HG03175 (cell line): ENCODE results near the gene KLHL2.
"Not testable (repeated sequence)": the region's sequence is repeated elsewhere in the genome, so short reads cannot be mapped to it uniquely, and the experiment has no call there.

Source experiments
- ATAC-seq: cut with Tn5 transposase; IDR thresholded peaks from one replicate; pipeline ENCODE4 v1.9.1; 2021; ENCODE audit warnings: mild to moderate bottlenecking, moderate library complexity; ENCODE audit not compliant: unreplicated experiment

Gene KLHL2

DNA sequence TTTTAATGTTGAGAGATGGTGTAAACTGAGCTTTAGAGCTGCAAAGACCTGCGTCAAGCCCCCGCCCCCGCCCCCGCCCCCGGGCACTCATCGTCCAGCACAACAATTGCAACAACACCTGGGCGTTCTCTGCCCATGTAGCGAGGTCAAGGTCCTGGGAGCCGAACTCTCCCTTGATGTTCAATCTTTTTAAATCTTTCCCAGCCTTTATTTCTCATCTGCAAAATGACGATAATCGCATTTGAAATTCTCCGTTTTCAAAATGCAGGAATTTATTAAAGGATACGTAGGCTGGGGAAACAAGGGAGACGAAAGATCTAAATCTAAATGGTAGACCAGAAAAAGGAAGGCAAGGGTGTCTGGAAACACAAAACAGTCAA lies 119.5 kb downstream of the KLHL2 start:
- ATAC-seq: peak; percentile 27

DNA sequence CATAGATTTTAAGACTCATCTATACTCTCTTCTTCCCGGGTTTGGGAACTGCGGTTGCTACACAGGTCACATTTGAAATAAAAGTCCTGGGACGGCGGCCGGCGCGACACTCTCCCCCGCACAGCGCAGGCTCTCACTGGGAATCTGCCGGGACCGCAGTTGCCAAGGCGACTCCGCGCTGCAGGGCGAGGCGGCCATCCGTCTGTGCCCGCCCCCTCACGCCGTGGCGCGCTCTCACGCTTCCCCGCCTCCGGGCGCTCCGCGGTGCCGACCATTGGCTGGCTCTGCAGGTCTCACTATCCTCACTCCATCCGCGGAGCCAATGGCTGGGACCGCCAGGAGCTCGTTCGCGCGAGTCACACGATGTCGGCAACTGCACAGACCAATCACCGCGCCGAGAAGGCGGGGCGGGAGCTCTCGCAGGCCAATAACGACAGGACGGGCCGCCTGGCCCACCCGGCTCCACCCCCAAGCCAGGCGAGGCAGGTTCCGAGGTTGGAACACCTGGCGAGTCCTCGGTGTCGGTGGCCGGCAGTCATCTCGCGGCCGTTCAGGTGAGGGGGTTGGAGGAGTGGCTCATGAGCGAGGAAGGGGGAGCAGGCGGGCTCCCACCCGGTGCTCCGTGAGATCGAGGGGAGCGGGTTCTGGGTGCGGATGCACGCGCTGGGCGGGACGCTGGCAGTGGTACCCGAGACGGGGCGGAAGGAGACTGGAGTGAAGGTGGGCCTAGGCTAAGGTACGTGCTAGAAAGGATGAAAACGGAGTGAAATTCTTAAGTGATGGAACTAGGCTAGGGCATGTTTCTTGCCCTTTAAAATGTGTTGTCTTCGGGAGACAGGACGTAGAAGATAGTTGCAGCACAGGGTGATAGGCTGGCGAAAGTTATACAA lies 120.1 kb downstream of the KLHL2 start, which contains the start of gene MSMO1:
Gene MSMO1, plus strand, starts transcription at position 459 of the 890 bp plus-strand sequence. CDS start 5,702 bp downstream, outside the sequence.
- peak; percentile 97 for ATAC-seq

DNA sequence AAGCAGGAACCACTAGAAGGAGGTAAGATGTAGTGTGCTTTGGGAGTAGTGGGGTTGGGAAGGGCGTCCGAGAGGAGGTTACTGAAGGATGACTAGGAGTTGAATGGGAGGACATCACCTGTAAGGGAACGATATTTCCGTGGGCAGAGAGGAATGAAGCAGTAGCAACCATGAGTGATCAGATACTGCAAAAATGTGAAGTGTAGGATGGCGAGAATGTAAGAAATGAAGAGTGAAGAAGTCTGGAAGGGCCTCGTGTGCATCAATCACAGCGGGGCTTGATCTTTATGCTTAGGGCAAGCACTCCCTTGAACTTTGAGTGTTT lies 120.7 kb downstream of the KLHL2 start:
- ATAC-seq: peak; percentile 0

DNA sequence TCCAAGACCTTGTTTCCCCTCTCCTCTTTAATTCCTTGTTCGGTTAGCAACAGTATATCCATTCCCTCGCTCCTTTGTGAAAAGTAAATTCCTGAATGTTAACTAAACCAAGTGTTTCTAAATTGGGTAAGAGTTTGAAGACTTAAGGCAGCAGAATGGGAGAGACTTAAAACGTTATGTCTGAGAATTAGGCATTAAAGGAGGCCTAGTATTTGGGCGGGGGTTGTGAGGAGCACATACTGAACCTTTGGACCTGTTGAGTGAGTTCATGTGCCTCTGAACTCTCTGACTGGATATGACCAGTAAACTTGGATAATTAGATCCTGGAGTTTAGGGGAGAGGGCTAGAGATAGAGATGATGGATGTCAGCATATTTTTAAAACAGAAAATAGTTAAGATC lies 121.3 kb downstream of the KLHL2 start:
- ATAC-seq: no peak

DNA sequence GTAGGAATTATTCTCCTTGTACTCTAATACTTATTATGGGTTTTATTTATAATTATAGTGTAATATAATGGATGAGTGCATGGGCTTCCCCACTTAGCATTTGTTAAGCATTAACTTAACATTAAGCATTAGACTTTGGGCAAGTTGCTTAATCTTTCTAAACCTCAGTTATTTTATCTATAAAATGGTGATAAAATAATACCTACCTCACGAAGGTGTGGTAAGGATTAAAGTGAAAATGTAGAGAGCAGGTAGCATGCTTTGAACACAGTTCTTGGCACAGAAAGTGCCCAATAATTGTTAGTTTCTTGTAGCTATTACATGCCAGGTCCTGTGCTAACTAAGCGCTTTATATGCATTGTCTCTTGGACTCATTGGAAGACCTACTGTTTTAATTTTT lies 122.7 kb downstream of the KLHL2 start:
- ATAC-seq: no peak

DNA sequence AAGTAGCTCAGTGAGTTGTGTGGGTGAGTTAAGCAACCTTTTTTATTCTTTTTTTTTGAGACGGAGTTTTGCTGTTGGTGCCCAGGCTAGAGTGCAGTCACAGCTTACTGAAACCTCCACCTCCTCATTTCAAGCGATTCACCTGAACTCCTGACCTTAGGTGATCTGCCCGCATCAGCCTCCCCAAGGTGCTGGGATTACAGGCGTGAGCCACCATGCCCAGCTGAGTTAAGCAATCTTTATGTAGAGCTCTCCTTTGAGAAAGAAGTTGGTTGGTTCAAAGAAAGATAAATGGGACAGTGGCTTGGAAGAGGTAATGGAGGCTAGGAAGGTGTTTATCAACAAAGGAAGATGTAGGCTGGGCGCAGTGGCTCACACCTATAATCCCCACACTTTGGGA lies 123.3 kb downstream of the KLHL2 start:
- ATAC-seq: no peak

DNA sequence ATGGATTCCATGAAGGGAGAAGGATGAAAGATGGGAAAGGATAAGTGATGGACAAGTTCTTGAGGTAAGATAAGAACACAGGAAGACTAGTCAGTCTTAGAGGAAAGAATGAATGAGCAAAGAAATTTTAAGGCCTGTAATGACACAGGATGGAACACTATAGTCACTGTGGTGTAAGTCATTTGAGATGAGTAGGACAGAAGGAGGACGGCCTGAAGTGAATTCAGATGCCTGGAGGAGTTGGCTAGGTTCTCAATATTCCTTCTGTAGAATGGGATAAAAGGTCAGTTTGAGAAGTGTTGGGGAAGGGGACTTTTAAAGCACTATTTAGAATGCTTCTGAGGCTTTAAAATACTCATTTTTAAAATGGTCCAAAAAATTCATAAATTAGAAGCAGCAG lies 124.0 kb downstream of the KLHL2 start:
- ATAC-seq: no peak

DNA sequence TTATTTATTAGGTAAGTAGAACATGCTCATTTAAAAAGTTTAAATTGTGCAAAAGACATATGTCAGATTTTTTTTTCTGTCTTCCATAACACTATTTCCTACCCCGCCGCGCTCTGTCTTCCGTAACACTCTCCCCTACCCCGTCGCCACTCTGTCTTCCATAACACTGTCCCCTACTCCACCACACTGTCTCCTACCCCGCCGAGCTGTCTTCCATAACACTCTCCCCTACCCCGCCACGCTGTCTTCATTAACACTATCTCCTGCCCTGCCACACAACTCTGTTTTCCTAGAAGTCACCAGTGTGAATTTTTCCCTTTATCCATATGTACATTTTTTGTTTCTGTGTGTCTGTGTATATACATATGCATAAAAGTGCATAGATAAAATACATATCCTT lies 124.5 kb downstream of the KLHL2 start:
- no peak for ATAC-seq

DNA sequence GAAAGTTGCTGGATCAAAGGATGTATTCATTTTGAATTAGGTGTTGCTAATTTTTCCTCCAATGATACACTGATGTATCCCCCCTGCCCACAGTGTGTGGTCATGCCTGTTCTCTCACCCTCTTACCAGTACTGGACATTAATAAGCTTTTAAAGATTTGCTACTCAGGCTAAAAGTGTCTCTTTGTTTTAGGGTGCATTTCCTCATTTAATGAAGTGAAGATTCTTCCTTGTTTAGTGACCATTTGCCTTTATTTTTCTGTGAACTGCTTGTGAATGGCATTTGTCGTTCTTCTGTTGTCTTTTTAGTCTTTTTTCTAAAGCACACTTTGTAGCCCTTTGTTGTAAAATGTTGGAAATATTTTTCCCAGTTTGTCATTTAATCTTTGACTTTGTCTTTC lies 125.1 kb downstream of the KLHL2 start:
- no peak for ATAC-seq

DNA sequence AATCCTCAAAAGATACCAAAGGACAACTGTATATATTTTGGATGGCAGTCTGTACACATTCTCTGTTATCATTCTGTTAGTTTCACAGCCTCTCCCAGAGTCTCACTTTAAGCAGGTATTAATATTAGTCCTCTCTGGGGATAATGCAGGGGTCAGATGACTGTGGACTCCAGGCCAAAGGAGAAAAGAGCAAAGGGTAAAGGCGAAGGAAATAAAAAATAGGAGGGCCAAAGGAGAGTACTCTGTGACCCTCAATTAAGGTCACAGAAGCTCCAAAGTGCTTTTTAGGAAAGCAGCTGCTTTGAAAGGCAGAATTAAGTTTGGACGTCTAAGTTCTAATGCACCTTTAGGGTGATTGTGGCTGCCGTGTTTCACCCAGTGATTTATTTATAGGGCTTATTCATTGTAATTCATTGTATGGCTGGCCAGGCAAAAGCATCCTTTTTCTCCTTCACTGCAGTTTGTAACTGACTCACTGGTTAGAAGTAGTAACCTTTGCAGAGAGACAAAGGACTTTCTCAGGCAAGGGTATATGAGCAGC lies 127.9 kb downstream of the KLHL2 start:
- ATAC-seq: no peak

DNA sequence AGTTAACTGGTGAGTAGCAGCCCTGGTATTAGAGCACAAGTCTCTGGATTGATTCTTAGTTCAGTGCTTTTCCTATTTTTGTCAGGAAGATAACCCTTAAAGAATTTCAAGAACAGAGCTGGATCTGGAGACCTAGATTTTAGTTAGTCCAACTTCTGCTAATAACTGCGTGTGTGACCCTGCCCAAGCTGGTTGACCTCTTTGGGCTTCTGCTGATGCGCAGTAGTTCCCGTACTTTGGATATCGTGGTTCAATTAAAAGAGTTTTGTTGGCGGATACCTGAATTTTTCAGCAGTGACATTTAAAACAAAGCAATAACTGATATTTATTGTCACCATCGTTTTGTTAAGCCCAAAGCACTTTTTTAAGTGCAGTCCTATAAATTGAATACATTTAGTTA lies 129.4 kb downstream of the KLHL2 start:
- ATAC-seq: no peak

DNA sequence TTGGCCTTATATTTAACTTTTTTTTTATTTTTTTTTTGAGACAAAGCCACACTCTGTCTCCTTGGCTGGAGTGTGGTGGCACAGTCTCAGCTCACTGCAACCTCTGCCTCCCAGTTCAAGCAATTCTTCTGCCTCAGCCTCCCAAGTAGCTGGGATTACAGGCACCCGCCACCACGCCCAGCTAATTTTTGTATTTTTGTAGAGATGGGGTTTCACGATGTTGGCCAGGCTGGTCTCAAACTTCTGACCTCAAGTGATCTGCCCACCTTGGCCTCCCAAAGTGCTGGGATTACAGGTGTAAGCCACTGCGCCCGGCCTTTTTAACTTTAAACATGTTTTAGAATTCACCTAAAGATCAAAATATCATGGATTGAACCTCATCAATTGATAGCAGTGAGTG lies 135.0 kb downstream of the KLHL2 start:
- ATAC-seq: not testable (repeated sequence)

DNA sequence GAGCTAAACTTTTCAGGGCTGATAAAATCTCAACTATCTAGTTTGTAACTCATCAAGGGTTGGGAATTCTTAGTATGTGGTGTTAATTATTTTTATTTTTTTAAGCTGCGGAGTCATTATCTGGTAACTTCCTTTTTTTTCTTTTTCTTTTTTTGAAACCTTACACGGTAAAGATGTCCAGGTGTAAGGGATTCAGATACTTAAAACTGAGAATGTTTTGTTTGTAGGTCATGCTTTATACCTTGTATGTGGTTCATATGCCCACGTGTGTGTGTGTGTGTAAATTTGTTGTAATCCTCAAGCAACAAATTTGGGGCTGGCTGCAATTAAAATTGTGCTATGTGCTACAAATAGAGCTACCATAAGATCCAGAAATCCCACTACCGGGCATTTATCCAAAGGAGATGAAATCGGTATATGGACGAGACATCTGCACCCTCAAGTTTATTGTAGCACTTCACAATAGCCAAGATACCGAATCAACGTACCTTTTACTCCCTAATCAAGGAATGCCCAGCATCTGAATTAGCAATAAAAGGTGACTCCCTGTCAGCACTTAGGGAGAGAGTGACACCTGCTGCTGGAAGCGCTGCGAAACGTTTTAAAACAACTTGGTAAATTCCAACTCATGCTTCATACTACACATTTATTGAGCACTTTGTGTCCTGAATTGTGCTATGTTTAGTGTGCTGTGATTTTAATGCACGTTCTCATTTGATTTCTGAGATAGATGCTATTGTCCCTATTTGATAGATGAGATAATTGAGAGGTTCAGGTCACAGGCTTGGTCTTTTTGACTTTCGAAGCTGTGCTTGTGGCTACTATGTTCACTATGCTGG lies 136.2 kb downstream of the KLHL2 start:
- ATAC-seq: no peak

DNA sequence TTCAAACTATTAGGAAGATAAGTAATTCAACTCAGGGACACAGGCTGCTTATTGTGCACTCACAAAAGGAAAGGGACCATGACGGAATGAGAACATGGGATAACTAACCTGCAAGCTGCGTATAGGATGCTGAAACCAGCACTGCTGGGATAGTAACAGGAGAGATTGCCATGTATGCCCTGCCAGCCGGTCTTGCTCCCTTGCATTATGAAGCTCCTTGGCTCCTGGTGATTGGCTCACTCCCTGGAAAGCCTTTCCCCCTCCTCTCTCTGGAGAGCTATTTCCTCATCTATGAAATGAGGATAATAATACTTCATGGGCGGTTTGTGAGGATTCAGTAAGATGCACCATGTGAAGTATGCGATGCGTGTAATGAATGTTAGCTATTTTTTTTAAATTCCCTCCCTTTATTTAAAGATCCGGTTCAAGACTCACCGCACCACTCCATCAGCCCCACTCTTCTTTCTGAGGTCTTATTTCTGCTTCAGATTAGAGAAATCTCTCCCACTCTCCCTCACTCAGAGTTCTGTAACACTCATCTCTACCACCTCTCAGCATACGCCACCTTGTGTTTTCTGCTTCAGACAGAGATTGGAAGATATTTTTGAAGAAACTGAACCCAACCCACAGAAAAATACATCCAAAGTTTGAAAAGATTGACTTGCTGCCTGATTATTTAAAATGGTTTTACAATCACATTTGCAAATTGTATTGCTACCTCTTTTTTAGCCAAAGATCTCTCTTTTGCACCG lies 138.5 kb downstream of the KLHL2 start:
- no peak for ATAC-seq

DNA sequence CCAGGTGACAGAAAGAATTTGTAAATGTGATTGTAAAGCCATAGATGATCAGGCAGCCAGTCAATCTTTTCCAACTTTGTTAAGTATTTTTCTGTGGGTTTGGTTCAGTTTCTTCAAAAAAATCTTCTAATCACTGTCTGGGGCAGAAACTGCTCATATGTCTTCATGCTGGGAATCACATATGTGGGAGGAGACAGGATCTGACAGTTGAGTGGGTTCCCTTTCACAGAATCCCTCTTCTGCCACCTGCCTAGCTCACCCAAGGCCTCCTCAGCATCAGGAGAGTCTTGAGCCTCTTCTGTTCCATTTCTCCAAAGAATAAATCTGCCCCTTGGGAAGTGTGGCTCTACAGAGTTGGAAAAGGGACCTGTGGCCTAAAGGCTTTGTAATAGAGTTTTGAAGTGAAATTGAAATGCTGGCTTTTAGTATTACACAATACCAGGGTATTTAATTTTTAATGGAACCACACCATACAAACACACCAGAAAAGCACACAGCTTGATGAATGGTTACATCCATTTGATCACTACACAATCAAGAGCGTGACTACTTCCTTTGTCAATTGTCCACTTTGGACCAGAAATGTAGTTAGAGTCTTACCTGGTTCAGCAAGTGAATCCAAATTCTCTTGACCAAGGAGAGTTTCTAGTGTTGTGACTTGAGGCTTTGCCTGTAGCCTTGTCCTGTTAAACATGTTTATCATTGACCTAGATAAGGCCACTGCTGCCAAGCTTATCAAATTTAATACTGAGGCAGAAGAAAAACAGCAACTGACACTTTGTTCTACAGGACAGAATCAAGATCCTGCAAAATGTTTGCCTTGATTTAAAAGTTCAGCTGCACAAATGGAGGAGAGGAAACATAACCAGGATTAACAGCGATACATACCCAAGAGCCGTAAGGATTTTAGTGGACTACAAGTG lies 140.5 kb downstream of the KLHL2 start:
- ATAC-seq: no peak

DNA sequence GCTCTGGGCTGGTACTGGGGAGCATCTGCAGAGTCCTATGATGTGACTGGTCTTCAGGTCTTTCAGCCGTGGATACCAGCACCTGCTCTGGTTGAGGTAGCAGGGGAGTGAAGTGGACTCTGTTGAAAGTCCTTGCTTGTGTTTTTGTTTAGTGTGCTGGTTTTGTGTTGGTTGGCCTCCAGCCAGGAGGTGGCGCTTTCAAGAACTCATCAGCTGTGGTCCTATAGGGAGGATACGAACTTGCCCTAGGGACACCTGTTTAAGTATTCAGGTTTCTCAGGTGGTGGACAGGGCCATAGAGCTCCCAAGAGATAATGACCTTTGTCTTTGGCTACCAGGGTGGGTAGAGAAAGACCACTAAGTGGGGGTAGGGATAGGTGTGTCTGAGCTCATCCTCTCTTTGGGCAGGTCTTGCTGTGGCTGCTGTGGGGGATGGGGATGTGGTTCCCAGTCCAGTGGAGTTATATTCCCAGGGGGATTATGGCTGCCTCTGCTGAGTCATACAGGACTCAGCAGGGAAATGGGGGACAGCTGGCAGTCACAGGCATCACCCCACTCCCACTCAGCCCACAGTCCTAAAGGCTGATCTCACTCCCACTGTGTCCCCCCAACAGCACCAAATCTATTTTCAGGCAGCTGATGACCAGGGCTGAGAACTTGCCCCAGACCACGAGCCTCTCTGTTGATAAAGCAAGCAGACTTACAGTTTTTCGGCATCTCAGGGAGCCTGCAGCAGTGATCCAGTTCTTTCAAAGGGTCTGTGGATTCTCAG lies 144.2 kb downstream of the KLHL2 start:
- no peak for ATAC-seq

DNA sequence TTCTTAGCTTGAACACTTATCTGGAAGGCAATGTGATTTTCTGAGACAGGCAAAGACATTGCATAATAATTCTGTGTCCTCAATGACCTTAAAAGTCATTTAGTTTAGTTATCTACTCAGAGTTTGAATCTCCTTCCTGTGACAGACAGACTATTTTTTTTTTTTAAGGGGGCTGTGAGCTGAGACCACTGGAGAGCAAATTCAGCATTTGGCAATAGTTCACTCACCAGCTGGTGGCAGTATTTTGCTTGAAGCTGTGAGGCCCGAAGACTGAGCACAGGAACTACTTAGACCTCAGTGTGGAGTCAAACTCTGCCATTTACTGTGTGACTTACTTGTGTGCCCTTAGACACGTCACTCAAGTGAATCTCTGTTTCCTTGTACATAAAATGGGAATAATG lies 148.5 kb downstream of the KLHL2 start:
- no peak for ATAC-seq

DNA sequence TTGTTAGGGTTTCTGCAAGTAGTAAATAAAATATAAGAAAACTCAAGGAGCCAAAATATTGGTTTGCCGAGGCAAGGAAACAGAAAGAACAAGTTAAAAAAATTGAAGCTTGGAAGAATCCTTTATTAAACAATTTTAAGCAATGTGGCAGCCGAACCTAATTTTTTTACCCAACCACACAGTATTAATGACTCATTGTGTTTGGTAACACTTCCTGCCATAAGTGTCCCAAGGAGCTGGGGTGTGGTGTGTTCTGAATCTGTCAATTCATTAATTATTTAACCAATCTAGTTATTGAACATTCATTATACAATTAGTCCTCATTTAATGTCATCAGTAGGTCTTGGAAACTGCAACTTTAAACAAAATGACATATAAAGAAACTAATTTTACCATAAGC lies 152.1 kb downstream of the KLHL2 start:
- peak; percentile 47 for ATAC-seq

DNA sequence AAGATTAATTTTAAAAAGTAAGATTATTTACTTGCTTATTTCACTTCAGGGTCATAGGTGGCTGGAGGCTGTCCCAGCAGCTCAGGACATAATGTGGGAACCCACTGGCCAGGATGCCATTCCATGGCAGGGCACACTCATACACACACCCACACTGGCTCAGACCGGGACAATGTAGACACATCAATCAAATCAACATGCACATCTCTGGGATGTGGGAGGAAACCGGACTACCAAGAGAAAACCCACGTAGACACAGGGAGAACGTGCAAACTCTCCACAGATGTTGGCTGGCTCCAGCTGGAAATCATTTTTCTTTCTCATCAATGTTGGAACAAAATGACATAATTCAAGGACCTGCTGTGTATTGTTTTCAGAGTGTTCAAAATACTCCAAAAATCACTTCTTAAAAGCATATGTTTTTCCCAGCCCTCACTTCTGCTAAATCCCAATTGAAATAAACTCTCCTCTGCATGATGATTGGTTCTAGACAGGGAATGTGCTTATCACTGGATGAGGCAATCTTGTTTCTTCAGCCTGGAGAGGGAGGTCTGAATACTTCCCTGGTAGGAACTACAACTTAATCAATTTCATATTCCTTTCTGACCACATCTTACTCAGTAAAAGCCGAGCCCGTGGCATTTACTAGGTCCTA lies 152.8 kb downstream of the KLHL2 start:
- no peak for ATAC-seq
